GM11168 (cell line): ENCODE measurements around the gene DUT.

Experiments used
- in situ Hi-C: fragments of 300-500 bp; cut with MboI; formaldehyde crosslinking; loops from one replicate; pipeline ENCODE4 v1.12.0; 2022; ENCODE audit warnings: low sequenced_read_pairs; ENCODE audit not compliant: unreplicated experiment

DUT gene

DNA sequence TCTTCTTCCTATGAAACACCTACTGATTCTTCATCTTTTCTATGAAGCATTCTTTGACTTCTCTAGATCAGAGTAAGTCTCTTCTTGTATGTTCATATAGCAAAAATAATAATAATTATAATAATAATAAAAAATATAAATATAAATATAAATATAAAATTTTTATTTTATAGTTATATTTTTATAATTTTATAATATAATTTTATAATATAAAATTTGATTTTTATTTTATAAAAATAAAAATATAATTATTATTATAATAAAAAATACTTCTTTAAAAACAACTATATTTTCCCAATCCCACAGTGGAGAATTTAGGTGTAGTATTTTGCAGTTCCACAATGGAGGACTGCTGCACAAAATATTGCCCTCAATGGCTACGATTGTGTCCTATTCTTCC lies 34.3 kb downstream of the DUT start:
- in situ Hi-C loops, result loop anchor here (25.0 kb wide), 1 partner anchor 272 kb away; the partner anchor contains the start of gene FBN1

DNA sequence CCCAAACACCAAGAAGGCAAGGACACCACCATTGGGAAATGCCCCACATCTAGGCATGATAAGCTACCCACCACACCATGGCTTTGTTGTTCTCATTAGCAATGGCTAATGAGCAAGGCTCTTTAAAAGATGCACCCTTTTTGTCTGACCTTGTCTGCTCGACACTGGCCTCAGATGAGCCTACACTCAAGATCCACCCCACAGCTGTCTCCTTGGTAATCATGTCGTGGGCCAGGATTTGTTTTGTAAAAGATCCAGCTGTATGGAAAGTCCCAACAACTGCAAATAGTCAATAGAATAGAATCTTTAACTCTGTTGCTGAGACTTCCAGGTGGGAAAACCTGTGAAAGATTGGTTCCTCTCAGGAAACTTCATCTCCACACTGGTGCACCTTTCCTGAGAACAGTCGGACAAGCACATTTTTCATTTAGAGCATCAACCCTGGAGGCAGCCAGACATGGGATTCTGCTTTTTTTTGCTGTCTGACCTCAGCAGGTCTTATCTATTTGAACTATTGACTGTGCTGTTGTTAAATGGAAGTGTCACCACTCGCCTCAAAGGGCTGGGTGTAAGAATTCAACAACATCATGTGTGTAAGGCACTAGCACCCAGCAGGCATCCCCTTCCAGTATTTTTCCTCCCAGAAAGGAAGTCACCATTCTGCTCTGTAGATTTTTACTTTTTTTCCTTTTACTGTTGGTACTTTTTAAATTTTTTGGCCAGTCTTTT lies 35.5 kb downstream of the DUT start:
- in situ Hi-C loops, result loop anchor here (25.0 kb wide), 1 partner anchor 271 kb away; the partner anchor contains the start of gene FBN1

DNA sequence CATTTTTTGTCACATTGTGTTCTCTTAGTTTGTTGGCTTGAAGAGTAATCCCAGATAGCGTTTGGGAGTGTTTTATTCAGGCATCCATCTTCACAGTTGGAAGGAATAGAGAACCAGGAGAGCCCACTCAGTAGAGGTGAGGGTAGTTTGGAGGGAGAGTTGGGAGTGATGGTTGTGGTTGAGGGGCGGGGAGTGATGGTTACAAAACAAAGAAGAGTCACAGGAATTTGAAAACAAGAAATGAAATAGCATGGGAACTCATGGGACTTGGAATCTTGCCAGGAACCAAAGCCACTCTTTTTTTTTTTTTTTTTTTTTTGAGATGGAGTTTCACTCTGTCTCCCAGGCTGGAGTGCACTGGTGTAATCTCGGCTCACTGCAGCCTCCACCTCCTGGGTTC lies 36.3 kb downstream of the DUT start:
- in situ Hi-C loops, result loop anchor here (25.0 kb wide), 1 partner anchor 270 kb away; the partner anchor contains the start of gene FBN1

DNA sequence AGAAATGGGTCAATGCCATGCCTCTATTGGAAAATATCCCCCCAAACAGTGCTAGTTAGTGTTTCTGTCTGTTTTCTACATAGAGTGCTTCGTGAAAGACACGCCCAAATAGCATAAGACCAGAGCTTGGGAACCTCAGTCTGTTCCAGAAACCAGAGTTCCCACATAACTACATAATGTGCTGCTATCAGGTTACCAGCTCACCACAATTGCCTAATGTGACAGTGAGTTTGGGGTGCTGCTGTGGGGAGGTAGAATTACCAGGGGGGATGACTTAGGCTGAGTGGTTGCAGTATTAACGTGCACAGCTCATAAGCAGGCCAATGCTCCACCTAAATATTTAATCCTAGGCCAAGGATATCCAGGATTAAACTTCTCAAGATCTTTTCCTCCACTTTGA lies 39.2 kb downstream of the DUT start:
- in situ Hi-C loops, result loop anchor here (25.0 kb wide), 1 partner anchor 267 kb away; the partner anchor contains the start of gene FBN1

DNA sequence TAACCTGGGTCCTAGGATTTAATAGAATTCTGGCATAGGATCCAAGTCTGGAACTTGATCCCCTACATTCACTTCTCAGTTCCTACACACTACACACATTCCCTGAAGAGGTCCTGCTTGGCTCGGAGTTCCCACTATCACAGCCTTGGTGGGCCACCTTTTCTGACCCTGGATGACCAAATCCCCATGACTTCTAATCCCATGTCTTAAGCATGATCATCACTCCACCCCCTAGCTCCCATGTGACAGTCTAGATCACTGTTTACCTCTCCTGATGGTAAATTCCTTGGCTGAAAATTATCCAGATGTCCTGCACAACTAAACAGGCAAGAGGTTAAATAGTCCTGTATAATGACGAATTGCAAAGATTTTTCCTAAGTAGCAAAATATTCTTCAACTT lies 40.3 kb downstream of the DUT start:
- in situ Hi-C loops, result loop anchor here (25.0 kb wide), 1 partner anchor 266 kb away; the partner anchor contains the start of gene FBN1

DNA sequence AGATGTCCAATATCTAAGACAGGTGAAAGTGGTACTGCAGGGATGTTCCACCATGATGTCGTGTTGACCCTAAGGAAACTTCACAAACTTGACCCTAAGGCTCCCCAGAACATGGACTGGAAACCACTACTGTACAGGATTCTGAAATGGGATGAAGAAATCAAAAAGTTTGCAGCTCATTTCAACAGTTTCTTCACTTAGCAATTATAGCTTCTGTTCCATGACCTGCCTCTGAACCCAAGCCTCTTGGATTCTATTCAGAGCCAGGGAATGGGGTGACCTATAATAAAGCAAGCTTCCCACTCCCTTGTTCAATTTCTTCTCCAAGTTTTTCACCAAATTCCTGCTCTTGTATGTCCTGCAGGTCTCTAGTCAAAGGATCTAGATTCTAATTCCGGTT lies 40.7 kb downstream of the DUT start:
- in situ Hi-C loops, result loop anchor here (25.0 kb wide), 1 partner anchor 265 kb away; the partner anchor contains the start of gene FBN1

DNA sequence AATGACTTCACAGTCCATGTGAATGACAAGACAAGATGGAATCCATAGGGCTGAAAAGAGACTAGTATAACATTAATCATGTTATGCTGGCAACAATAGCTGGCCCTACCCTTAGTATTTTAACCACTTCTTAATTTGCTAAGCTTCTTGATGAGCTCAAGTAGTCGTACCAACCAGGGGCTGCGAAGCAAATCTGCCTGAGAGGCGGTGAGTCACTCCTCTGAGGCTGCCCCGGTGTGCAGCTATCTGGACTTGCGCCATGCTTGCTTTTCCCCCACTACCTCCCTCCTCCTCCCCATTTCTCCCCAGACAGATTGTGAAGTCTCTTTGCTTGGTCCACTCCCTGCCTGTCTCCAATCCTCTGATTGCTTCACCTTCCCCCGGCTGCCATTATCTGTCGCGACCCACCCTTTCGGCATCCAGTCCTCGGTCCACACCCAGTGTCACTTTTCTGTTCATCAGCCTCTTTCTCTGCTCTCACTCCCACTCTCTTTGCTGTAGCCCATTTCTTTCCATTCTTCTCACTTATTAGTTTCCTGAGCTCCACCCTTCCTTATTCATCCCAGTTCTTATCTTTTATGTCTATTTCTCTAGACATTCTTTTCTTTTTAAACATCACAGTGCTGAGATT lies 42.7 kb downstream of the DUT start:
- in situ Hi-C loops, result loop anchor here (25.0 kb wide), 1 partner anchor 263 kb away; the partner anchor contains the start of gene FBN1

DNA sequence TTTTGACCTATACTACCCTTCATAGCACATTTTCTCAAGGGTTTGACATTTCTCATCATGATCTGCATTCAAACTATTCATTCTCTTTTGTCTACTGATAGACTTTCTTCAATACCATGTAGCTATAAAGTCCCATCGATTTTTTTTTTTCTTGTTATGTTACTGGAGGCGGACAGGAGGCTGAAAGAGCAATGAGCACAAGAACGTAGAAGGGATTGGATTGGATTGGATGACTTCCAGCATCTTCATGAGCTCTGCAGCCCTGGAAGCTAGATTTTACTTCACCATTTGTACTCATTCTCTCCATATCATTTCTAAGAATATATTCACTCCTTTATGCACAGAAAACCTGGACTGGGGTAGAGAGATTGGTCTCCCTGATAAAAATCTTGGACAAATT lies 43.2 kb downstream of the DUT start:
- in situ Hi-C loops, result loop anchor here (25.0 kb wide), 1 partner anchor 263 kb away; the partner anchor contains the start of gene FBN1

DNA sequence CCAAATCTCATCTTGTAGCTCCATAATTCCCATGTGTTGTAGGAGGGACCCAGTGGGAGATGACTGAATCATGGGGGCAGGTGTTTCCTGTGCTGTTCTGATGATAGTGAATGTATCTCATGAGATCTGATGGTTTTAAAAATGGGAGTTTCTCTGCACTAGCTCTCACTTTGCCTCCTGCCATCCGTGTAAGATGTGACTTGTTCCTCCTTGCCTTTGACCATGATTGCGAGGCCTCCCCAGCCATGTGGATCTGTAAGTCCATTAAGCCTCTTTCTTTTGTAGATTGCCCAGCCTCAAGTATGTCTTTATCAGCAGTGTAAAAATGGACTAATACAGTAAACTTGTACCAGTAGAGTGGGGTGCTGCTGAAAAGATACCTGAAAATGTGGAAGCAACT lies 44.5 kb downstream of the DUT start:
- in situ Hi-C loops, result no loop called here

DNA sequence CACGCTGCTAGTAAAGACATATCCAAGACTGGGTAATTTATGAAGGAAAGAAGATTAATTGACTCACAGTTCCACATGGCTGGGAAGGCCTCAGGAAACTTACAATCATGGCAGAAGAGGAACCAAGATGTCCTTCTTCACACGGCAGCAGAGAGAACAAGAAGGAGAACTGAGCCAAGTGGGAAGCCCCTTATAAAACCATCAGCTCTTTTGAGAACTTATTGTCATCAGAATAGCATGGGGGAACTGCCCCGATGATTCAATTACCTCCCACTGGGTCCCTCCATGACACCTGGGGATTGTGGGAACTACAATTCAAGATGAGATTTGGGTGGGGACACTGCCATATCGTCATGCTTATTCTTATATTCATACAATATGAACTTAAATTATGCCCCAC lies 49.0 kb downstream of the DUT start:
- in situ Hi-C loops, result no loop called here

DNA sequence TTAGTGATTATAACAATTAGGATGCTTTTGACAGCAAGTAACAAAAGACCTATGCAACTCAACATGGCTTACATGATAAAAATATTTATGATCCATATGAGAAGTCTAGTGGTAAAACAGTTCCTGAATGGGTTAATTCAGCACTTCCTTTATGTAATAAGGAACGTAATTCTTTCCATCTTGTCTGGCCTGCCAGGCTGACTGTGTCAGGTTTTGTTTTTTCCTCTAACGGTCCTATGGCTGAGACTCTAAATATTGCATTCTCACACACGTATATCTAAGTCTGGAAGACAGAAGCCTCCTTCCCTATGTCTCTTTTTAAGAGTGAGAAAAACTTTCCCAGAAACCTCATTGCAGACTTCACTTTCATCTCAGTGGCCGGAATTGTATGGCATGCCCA lies 50.6 kb downstream of the DUT start:
- in situ Hi-C loops, result no loop called here

DNA sequence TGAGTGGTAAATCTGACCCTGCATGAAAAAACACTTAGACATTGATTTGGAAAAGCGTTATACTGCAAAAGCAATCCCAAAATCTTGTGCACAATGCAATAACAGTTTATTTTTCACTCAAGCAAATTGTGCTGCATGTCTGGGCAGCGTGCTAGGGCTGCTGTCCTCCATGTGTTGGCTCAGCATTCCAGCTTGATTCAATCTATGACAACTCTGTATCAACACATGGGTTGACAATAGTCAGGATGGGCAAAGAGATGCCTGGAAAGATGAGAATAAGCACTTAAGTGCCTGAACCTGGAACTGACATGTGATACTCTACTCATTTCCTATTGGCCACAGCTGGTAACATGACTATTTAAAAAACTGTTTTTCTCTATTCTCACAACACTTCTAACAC lies 51.8 kb downstream of the DUT start:
- in situ Hi-C loops, result no loop called here

DNA sequence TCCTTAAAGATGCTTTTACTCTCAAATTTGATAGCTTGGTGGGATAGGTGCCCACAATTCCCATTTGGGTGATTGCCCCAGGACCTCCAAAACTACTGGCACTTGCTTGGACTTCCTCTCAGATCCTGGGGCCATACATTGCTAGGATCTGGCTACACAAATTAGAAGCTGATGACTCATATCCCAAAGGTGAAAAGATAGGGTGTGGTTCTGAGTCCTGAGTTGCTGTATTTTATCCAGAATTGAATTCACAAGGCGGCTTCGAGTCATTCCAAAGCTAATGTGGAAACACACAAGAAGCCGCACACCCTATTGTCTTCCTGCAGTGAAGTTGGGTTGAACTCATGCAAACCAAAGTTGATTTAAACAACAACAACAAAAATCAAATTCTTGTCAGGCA lies 53.4 kb downstream of the DUT start:
- in situ Hi-C loops, result no loop called here

DNA sequence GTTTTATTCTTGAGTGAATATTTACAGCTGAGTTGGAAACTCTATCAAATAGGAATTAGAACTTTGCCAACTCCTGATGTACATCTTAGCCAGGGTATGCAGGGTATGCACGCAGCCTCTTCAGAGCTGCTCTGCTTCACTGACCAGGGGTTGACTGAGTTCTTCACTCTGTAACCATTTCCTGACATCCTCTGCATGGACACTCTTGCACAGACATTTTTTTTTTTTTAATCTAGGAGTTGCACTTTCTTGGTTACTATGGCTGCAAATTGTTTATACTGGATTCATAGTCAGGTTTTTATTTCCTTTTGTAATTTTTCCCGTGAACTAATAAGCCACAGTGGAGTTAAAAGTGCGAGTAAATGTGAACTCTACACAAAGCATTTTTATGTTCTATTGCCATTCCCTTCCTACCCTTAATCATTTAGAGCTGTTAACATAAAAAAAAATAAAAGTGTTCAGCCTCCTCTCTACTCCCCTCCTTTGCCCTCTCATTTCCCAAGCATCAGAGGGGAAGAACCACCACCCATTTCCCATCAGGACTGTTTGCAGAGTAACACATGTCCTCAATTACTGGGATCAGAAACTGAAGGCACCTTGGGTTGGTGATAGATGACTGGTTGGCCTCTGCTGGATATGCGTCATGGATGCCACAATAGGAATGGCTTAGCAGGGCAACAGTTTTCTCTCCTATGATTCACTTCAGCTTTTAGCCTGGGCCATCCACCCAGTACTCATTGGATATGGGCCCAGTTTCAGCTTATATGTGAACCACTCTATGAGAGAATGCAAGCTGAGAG lies 54.0 kb downstream of the DUT start:
- in situ Hi-C loops, result no loop called here

DNA sequence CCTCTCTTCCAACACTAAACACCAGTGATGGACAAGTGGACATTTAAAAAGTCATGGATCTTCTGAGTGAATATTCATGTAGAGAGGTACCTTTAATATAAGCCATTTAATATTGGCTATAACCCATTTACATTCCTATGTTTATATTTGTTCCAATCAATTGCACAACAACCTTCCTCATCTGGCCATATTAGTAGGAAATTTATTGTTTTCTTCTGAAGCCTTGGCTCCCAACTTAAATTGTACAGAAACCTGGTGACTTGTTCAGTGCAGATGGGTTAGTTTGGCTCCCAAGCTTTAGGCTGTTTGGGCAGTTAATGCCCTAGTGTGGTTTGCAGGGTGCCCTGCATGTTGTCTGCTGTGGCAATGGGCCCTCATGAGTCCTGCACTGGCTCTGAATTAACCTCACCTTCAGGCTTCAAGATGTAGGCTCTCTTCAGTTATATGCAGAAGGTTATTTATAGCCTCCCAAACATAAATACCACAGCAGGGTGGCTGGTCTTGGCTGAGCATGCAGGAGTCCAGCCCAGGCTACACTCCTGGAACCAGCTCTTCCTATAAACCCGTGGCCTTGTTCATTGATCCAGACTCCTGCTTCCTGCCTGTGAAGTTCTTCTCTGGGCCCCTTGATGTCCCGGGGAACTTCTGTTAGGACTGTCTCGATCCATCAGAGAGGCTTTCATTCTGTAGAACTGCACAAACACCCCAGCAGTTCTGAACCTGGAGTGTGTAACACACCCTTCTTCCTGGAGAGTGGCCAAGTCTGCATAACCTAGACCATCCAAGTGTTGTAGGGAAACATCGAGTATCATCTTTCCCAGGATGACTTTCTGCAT lies 57.0 kb downstream of the DUT start:
- in situ Hi-C loops, result no loop called here

DNA sequence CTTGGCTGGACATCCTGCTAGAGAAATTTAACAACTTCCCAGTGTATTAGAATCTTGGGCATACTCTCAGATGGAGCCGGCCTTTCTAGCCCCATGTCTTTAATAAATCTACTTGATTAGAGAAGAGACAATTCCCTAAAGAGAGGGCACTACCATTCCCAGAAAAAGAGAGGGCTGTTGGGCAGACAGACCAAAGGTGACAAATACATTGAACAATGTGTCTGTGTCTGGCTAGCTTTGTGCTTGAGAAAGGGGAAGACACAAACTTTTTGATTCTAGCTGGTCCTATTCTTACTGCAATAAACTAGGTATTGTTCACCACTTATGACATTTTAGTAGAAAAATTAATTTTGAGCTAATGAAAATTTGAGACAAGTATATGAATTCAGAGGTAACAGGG lies 57.7 kb downstream of the DUT start:
- in situ Hi-C loops, result no loop called here

DNA sequence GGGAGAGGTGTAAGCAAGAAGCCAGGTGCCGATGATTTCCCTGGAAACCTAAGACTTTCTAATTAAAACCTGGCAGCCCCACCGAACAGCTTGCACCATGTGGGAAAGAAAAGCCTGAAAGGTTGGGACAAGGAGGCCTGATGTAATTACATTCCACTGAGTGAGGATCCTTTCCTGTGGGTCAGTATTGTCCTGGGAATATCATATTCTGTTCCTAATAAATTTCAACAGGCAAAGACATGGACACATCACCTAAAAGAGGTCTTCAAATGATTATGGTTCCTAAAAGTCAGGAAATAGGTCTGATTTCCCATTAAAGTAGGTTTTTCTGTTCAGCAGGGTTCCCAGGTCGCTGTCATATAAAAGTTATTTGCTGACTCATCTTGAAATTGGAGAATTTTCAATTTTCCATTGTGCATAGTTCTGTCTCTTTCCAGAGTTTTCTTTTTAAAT lies 58.5 kb downstream of the DUT start:
- in situ Hi-C loops, result no loop called here

DNA sequence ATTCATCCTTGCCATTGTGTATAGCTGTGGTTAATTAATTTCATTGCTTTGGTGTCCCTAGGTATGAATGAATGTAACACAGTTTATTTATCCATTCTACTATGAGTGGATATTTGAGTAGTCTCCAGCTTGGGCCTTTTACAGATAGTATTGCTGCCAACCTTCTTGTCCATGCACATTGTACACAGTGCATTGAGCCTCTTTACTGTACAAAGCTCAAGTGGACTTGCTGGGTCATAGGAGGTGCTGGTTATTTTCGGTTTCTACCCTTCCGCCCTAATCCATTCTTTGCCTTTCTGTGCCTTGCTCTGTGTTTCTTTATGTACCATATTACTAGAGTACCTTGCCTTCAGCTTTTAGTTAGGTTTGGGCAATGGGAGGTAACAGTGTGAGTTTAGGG lies 60.7 kb downstream of the DUT start:
- in situ Hi-C loops, result no loop called here

DNA sequence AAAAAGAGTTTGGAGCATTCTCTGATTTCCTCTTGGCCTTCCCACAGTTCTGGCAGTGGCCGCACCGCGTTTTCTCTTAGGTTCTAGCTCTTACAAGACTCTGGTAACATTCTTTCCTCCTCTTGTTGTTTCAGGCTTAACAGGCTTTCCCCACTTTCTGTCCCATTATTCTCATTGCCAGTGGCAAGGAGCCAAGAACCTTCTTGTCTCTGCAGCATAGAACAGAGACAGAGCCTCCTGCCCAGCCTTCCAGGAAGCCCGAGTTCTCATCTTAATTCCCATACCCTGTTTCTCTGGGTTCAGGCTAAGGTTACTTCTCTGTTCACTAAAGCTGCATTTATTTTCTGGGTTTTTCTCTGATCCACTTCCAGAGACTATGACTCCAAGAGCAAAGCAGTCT lies 61.1 kb downstream of the DUT start:
- in situ Hi-C loops, result no loop called here
